HG03439 (cell line): ENCODE data around the gene ZNF512B.
"Not testable (repeated sequence)": the region's sequence is repeated elsewhere in the genome, so short reads cannot be mapped to it uniquely, and the experiment has no call there.

ENCODE experiments used
- ATAC-seq: cut with Tn5 transposase; IDR thresholded peaks from one replicate; pipeline ENCODE4 v1.9.1; 2021; ENCODE audit warnings: mild to moderate bottlenecking, moderate library complexity; ENCODE audit not compliant: unreplicated experiment

The ZNF512B gene

GRCh38 chr20:63935447-63935846, 34.3 kb downstream of the ZNF512B start:
- no peak for ATAC-seq

GRCh38 chr20:63934271-63935068, 35.3 kb downstream of the ZNF512B start:
- no peak for ATAC-seq

- ATAC-seq, result no peak
Observed at GRCh38 chr20:63933646-63934045, 36.1 kb downstream of the ZNF512B start.

GRCh38 chr20:63932606-63933160, 37.0 kb downstream of the ZNF512B start:
- ATAC-seq, result no peak

GRCh38 chr20:63931735-63932134, 38.0 kb downstream of the ZNF512B start:
- ATAC-seq, result no peak

GRCh38 chr20:63930971-63931553, 38.7 kb downstream of the ZNF512B start:
- no peak for ATAC-seq

- not testable (repeated sequence) for ATAC-seq
Observed at GRCh38 chr20:63929473-63929883, 40.3 kb downstream of the ZNF512B start.

- ATAC-seq, result no peak
Observed at GRCh38 chr20:63929071-63929470, 40.7 kb downstream of the ZNF512B start.

GRCh38 chr20:63926298-63926697, 43.4 kb downstream of the ZNF512B start:
- ATAC-seq, result no peak

GRCh38 chr20:63924241-63924640, 45.5 kb downstream of the ZNF512B start:
- no peak for ATAC-seq

GRCh38 chr20:63923651-63924050, 46.1 kb downstream of the ZNF512B start:
- no peak for ATAC-seq

GRCh38 chr20:63920226-63920625, 49.5 kb downstream of the ZNF512B start:
- ATAC-seq, result no peak

GRCh38 chr20:63919130-63919529, 50.6 kb downstream of the ZNF512B start:
- ATAC-seq, result no peak

GRCh38 chr20:63917811-63918210, 51.9 kb downstream of the ZNF512B start:
- no peak for ATAC-seq

- ATAC-seq, result not testable (repeated sequence)
Observed at GRCh38 chr20:63916371-63916939, 53.3 kb downstream of the ZNF512B start.

GRCh38 chr20:63915471-63915870, 54.3 kb downstream of the ZNF512B start:
- ATAC-seq, result no peak

- no peak for ATAC-seq
Observed at GRCh38 chr20:63913768-63914167, 56.0 kb downstream of the ZNF512B start.

- no peak for ATAC-seq
Observed at GRCh38 chr20:63911176-63911575, 58.6 kb downstream of the ZNF512B start.

- no peak for ATAC-seq
Observed at GRCh38 chr20:63908008-63908682, 61.6 kb downstream of the ZNF512B start.
